Coronary artery (tissue), 2 donors: ENCODE data around the gene MAP3K14.

Experiments
- DNase-seq: peaks from one replicate; pipeline ENCODE4 v3.0.0-alpha.2; 2017; ENCODE audit warnings: low spot score
- H3K27ac ChIP-seq, 2 donors: fragments of 200-600 bp; sonication (generic); one replicate each; pipeline ENCODE4 v1.5.1; 2016 to 2019
- H3K4me3 ChIP-seq: fragments of 200-600 bp; sonication (generic); 2 replicates; pipeline ENCODE4 v1.5.1; 2016; ENCODE audit warnings: mild to moderate bottlenecking, moderate library complexity
- CTCF ChIP-seq: fragments of 200-600 bp; sonication (generic); IDR thresholded peaks from one replicate; pipeline ENCODE4 v1.5.1; 2019; ENCODE audit warnings: antibody characterized with exemption

Gene MAP3K14

GRCh38 chr17:45228763-45229539, 87.9 kb downstream of the MAP3K14 start:
- no peak for TF ChIP-seq CTCF
- peak; percentile 90 for DNase-seq
- Histone ChIP-seq H3K4me3 (peak overlapping the region; percentile 21), H3K27ac (peak overlapping the region; percentile 38 to 73)

- Histone ChIP-seq H3K4me3 (peak overlapping the region; percentile 13), H3K27ac (peak overlapping the region; percentile 38 to 73)
- DNase-seq: peak; percentile 73
- TF ChIP-seq CTCF: no peak
These were observed 88.7 kb downstream of the MAP3K14 start for GRCh38 chr17:45227926-45228762.

GRCh38 chr17:45227101-45227925, 89.5 kb downstream of the MAP3K14 start:
- Histone ChIP-seq H3K27ac (peak overlapping the region; percentile 38 to 73), H3K4me3 (peak overlapping the region; percentile 44)
- DNase-seq: no peak
- no peak for TF ChIP-seq CTCF

GRCh38 chr17:45226576-45226975, 90.2 kb downstream of the MAP3K14 start:
- no peak for TF ChIP-seq CTCF
- H3K4me3 ChIP-seq: no peak overlapping the region
- peak overlapping the region; percentile 38 to 73 for H3K27ac ChIP-seq

GRCh38 chr17:45225964-45226530, 90.8 kb downstream of the MAP3K14 start:
- H3K4me3 ChIP-seq: no peak overlapping the region
- DNase-seq: peak; percentile 74
- TF ChIP-seq CTCF: no peak
- H3K27ac ChIP-seq: peak overlapping the region in 1 of 2 donors; percentile 73

More at GRCh38 chr17:45226576-45226975, 90.2 kb downstream of the MAP3K14 start:
- DNase-seq: no peak

- Histone ChIP-seq H3K4me3 (peak overlapping the region; percentile 74), H3K27ac (peak overlapping the region in 1 of 2 donors; percentile 73)
- no peak for TF ChIP-seq CTCF
- no peak for DNase-seq
These were observed 91.6 kb downstream of the MAP3K14 start for GRCh38 chr17:45225051-45225700.
